SK-N-SH treated with all-trans-retinoic acid at 6 μM for 48 hours (cell line): ENCODE results near the gene PLPP1.

Experiments used
- ATAC-seq: fragments of 200-7000 bp; cut with Tn5 transposase; 3 replicates; pipeline ENCODE4 v1.9.1; 2020; ENCODE audit warnings: mild to moderate bottlenecking, moderate library complexity
- ARNTL ChIP-seq: fragments of 450-650 bp; formaldehyde crosslinking; IDR thresholded peaks from 2 replicates; pipeline ENCODE4 v1.5.0; 2020; ENCODE audit warnings: low read depth, mild to moderate bottlenecking, moderate library complexity, borderline replicate concordance
- BACH2 ChIP-seq: fragments of 250-450 bp; sonication (Bioruptor Pico); IDR thresholded peaks from 2 replicates; pipeline ENCODE4 v1.9.0; 2021; ENCODE audit warnings: mild to moderate bottlenecking, borderline replicate concordance
- CREB5 ChIP-seq: fragments of 250-450 bp; sonication (Bioruptor Pico); IDR thresholded peaks from 2 replicates; pipeline ENCODE4 v1.5.1; 2020; ENCODE audit warnings: low read depth, mild to moderate bottlenecking, moderate library complexity
- CSDC2 ChIP-seq: fragments of 250-450 bp; sonication (Bioruptor Pico); IDR thresholded peaks from 2 replicates; pipeline ENCODE4 v1.5.0; 2020; ENCODE audit warnings: mild to moderate bottlenecking, moderate library complexity
- CSRNP3 ChIP-seq: fragments of 250-450 bp; sonication (Bioruptor Pico); IDR thresholded peaks from 2 replicates; pipeline ENCODE4 v1.5.1; 2021; ENCODE audit warnings: mild to moderate bottlenecking, moderate library complexity
- ESRRG ChIP-seq: fragments of 250-450 bp; sonication (Bioruptor Pico); IDR thresholded peaks from 2 replicates; pipeline ENCODE4 v1.6.1; 2021; ENCODE audit warnings: mild to moderate bottlenecking
- GLIS3 ChIP-seq: fragments of 250-450 bp; sonication (Bioruptor Pico); IDR thresholded peaks from 2 replicates; pipeline ENCODE4 v1.5.0; 2020; ENCODE audit warnings: mild to moderate bottlenecking, moderate library complexity
- ISL1 ChIP-seq: fragments of 250-450 bp; sonication (Bioruptor Pico); IDR thresholded peaks from 2 replicates; pipeline ENCODE4 v2.1.2; 2022; ENCODE audit warnings: mild to moderate bottlenecking, moderate library complexity
- OSR1 ChIP-seq: fragments of 250-450 bp; sonication (Bioruptor Pico); IDR thresholded peaks from 2 replicates; pipeline ENCODE4 v1.8.0; 2022; ENCODE audit warnings: moderate library complexity, mild to moderate bottlenecking, inconsistent platforms
- PATZ1 ChIP-seq: fragments of 250-450 bp; sonication (Bioruptor Pico); IDR thresholded peaks from 2 replicates; pipeline ENCODE4 v1.8.0; 2020; ENCODE audit warnings: mild to moderate bottlenecking, moderate library complexity, borderline replicate concordance
- POU6F1 ChIP-seq: fragments of 250-450 bp; sonication (Bioruptor Pico); IDR thresholded peaks from 2 replicates; pipeline ENCODE4 v1.8.0; 2021; ENCODE audit warnings: low read depth, mild to moderate bottlenecking, moderate library complexity, borderline replicate concordance
- PPARA ChIP-seq: fragments of 250-450 bp; sonication (Bioruptor Pico); IDR thresholded peaks from 2 replicates; pipeline ENCODE4 v1.5.0; 2020; ENCODE audit warnings: mild to moderate bottlenecking, borderline replicate concordance
- RARB ChIP-seq: fragments of 250-450 bp; sonication (Bioruptor Pico); IDR thresholded peaks from 2 replicates; pipeline ENCODE4 v1.8.0; 2021; ENCODE audit warnings: mild to moderate bottlenecking, moderate library complexity
- SNAI2 ChIP-seq: fragments of 250-450 bp; sonication (Bioruptor Pico); IDR thresholded peaks from 2 replicates; pipeline ENCODE4 v1.5.0; 2020; ENCODE audit warnings: mild to moderate bottlenecking, moderate library complexity
- TCF4 ChIP-seq: fragments of 250-450 bp; sonication (Bioruptor Pico); IDR thresholded peaks from 2 replicates; pipeline ENCODE4 v1.8.0; 2021; ENCODE audit warnings: mild to moderate bottlenecking, moderate library complexity, borderline replicate concordance
- TOX ChIP-seq: fragments of 250-450 bp; sonication (Bioruptor Pico); IDR thresholded peaks from 2 replicates; pipeline ENCODE4 v1.8.0; 2021; ENCODE audit warnings: mild to moderate bottlenecking, moderate library complexity, borderline replicate concordance
- TSHZ2 ChIP-seq: fragments of 250-450 bp; sonication (Bioruptor Pico); IDR thresholded peaks from 2 replicates; pipeline ENCODE4 v1.5.0; 2020; ENCODE audit warnings: mild to moderate bottlenecking, moderate library complexity
- ZC3H10 ChIP-seq: fragments of 250-450 bp; sonication (Bioruptor Pico); IDR thresholded peaks from 2 replicates; pipeline ENCODE4 v1.5.1; 2021; ENCODE audit warnings: mild to moderate bottlenecking, moderate library complexity
- ZFP30 ChIP-seq: fragments of 450-650 bp; formaldehyde crosslinking; IDR thresholded peaks from 2 replicates; pipeline ENCODE4 v1.5.0; 2022; ENCODE audit warnings: mild to moderate bottlenecking, moderate library complexity
- ZNF565 ChIP-seq: fragments of 450-650 bp; formaldehyde crosslinking; conservative IDR thresholded peaks from 2 replicates; pipeline ENCODE4 v1.5.0; 2020; ENCODE audit warnings: low read depth, mild to moderate bottlenecking, moderate library complexity
- ZNF8 ChIP-seq: fragments of 450-650 bp; formaldehyde crosslinking; IDR thresholded peaks from 2 replicates; pipeline ENCODE4 v1.5.0; 2020; ENCODE audit warnings: mild to moderate bottlenecking, moderate library complexity

The PLPP1 gene

GRCh38 chr5:55534436-55535198 is at the start of gene PLPP1:
Gene PLPP1 (minus strand): TSS chr5:55534964. CDS start chr5:55534629, 335 bp downstream.
- TF ChIP-seq ZNF8 (CRISPR knock-in tag) = no peak
- peak; percentile 94; the same call in 1 of the 2 replicates for TF ChIP-seq PATZ1
- peak; percentile 88 for ATAC-seq

GRCh38 chr5:55583578-55583977 is 48.8 kb upstream of the PLPP1 start:
- TF ChIP-seq ZFP30 = no peak
- no peak for TF ChIP-seq ESRRG (CRISPR knock-in tag)
- no peak for TF ChIP-seq SNAI2 (CRISPR knock-in tag)
- TF ChIP-seq GLIS3 (CRISPR knock-in tag) = no peak
- no peak for TF ChIP-seq TCF4
- TF ChIP-seq ZC3H10 (CRISPR knock-in tag) = no peak
- TF ChIP-seq, all 23 proteins: peak for 0

GRCh38 chr5:55582256-55582655 is 47.5 kb upstream of the PLPP1 start:
- ATAC-seq = no peak

More at GRCh38 chr5:55583578-55583977, 48.8 kb upstream of the PLPP1 start:
- no peak for ATAC-seq

More at GRCh38 chr5:55582256-55582655, 47.5 kb upstream of the PLPP1 start:
- TF ChIP-seq TCF4 = no peak
- TF ChIP-seq ISL1 = no peak
- TF ChIP-seq TSHZ2 (CRISPR knock-in tag) = no peak
- no peak for TF ChIP-seq BACH2 (CRISPR knock-in tag)
- no peak for TF ChIP-seq GLIS3 (CRISPR knock-in tag)
- no peak for TF ChIP-seq ESRRG (CRISPR knock-in tag)
- TF ChIP-seq ZC3H10 (CRISPR knock-in tag) = no peak
- TF ChIP-seq PATZ1 = no peak
- no peak for TF ChIP-seq ARNTL (CRISPR knock-in tag)
- no peak for TF ChIP-seq ZNF8 (CRISPR knock-in tag)
- no peak for TF ChIP-seq ZNF565 (CRISPR knock-in tag)
- TF ChIP-seq OSR1 = no peak
- no peak for TF ChIP-seq TOX (CRISPR knock-in tag)
- no peak for TF ChIP-seq CREB5
- TF ChIP-seq SNAI2 (CRISPR knock-in tag) = no peak
- no peak for TF ChIP-seq RARB (CRISPR knock-in tag)
- no peak for TF ChIP-seq PPARA
- no peak for TF ChIP-seq CSDC2 (CRISPR knock-in tag)
- no peak for TF ChIP-seq CSRNP3
- no peak for TF ChIP-seq POU6F1
